GM12872 (cell line): ENCODE measurements around the gene SIGLEC12.

Experiments used
- TF ChIP-seq, protein P1 (sequence below): IDR thresholded peaks from 3 replicates; pipeline ENCODE4 v1.5.1; 2011; ENCODE audit warnings: low read depth, mild to moderate bottlenecking, low read length, moderate library complexity; ENCODE audit not compliant: insufficient read depth

The SIGLEC12 gene

DNA sequence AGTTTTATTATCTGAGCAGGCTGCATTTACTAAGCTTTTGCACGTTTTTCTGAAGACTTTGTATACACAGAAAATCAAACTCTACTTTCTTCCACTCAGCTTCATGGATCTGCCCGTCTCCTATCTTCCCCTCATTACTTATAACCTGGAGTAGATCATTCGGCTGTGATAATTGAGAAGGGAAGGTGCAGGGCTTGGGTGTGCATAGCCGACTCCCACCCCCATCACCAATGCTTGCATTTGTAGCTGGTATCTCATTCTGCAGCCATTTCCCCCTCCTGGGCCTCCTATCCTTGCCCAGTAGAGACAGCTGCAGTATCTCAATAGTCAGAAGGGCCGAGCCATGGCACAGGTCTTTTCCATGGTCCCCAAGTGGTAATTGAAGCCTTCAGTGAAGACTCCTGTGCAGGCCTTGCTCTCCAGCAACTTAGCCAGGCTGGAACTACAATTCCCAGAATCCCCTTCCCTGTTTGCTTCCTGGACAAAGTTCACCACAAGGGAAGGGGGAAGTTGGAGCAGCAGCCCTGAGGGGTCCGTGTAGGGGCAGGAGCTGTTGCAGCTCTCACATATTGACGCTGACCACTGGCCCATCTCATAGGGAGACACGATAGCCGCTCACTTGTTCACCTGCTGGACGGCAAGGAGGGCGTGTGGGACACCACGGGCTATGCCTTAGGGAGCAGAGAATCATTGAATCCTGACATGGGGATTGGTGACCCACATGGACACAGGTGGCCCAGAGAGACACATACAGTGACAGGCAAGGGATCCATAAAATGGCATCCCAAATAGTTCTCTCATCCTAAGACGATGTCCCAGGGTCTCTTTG lies 41.2 kb downstream of the SIGLEC12 start:
- TF ChIP-seq, protein P1, sequence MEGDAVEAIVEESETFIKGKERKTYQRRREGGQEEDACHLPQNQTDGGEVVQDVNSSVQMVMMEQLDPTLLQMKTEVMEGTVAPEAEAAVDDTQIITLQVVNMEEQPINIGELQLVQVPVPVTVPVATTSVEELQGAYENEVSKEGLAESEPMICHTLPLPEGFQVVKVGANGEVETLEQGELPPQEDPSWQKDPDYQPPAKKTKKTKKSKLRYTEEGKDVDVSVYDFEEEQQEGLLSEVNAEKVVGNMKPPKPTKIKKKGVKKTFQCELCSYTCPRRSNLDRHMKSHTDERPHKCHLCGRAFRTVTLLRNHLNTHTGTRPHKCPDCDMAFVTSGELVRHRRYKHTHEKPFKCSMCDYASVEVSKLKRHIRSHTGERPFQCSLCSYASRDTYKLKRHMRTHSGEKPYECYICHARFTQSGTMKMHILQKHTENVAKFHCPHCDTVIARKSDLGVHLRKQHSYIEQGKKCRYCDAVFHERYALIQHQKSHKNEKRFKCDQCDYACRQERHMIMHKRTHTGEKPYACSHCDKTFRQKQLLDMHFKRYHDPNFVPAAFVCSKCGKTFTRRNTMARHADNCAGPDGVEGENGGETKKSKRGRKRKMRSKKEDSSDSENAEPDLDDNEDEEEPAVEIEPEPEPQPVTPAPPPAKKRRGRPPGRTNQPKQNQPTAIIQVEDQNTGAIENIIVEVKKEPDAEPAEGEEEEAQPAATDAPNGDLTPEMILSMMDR: no peak

DNA sequence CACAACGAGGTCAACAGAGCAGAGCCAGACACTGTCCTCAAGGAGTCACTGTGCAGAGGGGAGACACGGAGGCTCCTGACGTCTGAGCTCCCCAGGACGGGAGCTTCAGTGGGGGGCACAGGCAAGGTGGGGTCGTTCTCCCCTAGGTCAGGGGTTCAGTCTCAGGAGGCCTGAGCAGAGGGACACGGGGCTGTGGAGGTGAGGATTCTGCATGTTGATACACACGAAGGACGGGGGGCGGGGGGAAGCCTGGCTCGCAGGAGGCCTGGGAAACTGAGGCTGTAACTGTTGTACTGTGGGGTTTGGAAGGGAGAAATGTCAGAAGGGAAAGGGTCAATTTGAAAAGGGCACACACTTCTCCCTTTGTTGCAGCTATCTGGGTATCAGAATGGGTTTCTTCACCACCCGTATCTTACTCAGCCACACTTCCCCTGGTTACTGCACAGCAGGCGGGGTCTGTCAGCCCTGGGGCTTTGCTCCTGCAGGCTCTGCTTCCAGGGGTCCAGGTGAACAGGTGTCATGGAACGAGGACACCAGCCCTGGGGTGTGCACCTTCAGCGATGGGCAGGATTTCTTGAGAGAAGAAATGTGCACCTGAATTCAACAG lies 42.6 kb downstream of the SIGLEC12 start:
- TF ChIP-seq, protein P1: no peak

DNA sequence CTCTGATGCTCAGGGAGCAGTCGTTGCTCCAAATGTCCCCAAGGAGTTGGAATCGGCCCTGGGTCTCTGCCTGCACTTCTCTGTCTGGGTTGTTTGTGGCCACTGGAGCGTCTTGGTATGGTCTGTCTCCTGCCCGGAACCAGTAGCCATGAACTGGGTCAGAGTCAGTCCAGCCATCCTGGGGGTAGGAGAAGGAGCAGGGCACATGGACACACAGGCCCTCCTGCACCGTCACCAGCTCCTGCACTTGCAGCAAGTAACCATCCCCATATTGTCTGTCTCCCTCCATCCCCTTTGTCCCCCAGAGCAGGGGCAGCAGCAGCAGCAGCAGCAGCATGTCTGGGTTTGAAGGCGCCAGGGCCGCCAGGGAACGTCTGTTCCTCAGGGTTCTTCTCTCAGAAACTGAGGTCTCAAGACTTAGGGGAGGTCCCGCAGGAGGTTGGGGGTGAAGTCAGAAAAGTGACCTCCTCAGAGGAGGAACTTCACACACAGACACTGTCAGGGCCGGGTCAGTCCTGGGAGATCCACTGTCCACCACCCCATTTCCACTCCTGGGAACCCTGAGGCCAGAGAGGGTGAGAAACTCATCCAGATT lies 43.5 kb downstream of the SIGLEC12 start, which contains the start of gene SIGLEC8:
TSS of gene SIGLEC8 (minus strand) at position 404 of the 595 bp plus-strand sequence. CDS start at position 337, 67 bp downstream.
- TF ChIP-seq, protein P1: no peak

DNA sequence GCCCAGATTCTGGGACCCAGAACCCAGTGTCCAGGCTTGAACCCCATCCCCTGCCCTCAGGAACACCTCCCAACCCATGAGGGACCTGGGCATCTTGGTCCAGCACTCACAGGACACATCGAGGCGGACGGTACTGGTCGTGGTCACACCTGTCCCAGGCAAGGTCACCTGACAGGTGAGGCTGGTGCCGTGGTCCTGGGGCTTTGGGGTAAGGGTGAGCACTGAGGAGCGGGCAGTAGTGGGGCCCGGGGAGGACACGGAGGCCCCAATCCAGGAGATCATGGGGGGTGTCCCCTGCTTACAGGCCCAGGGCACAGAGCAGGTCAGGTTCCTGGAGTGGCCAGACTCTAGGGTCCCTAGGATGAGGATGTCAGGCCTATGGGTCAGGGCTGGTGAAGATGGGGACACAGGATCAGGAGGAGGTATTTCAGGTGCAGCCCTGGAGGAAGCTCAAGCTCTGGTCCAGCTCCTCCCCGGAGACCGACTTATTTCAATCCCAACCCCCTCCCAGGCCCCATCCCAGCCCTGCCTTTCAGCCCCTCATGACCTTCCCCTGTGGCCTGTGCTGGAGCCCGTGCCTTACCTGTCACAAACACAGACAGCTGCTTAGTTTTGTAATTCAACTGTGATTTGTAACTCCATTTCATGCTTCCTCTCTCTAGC lies 44.1 kb downstream of the SIGLEC12 start:
- TF ChIP-seq, protein P1: no peak

DNA sequence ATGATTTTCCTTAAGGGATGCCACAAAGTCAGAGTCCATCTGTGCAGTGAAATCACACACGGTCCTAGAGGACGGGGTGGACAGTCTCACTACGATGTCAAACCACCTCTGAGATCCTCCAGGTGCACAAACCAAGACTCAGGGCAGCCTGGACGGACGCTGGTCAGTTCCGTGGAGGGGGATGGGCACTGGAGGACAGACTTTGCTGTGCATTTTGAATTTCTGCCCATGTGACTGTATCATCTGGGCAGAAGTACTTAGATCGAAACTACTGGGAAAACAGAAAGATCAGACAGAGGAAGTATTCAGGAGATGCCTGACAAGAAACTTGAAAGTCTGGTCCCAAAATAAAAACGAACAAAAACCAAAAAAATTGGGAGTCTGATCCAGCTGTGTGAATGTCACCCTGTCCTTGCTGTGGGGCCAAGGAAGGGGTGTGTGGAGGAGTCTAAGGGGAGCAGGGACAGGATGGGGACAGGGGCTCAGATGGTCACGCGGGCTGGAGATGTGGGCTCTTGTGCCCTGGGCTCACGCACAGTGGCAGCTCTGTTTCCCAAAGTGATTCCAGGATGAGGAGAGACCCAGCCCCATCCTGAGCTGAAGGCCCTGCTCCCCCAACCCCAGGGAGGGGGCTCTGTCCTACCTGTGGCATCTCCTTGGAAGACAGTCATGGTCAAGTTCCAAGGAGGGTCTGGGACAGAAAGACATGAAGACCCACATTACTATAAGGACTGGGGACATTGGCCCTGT lies 44.9 kb downstream of the SIGLEC12 start:
- TF ChIP-seq, protein P1: no peak

DNA sequence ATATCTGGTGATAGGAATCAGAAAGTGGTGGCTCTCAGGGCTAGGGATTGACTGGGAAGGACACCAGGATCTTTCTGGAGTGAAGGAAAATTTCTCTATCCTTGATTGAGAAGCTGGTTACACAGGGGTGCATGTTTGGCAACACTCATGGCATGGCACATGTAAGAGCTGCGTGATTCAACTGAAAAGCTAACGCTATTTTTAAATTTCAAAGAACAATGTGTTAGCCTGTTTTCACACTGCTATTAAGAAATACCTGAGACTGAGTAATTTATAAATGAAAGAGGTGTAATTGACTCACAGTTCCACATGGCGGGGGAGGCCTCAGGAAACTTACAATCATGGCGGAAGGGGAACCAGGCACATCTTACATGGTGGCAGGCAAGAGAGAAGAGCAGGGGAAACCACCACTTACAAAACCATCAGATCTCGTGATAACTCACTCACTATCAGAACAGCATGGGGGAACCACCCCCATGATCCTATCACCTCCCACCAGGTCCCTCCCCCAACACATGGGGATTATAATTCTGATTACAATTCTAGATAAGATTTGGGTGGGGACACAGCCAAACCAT lies 50.8 kb downstream of the SIGLEC12 start:
- TF ChIP-seq, protein P1: no peak
